ENCODE data around the gene TRANK1. TPM values are rescaled to one million over a fixed set of nuclear protein-coding genes. Genes with fewer than 3 reads are reported as not detected.
"Not testable (repeated sequence)": the region's sequence is repeated elsewhere in the genome, so short reads cannot be mapped to it uniquely, and the experiment has no call there.

Gene TRANK1
- total and polyA plus RNA-seq, 2 of the 8 experiments (the other 6 are each of a cell fraction or from before 2014, with no cell fraction given): 2.9 to 8.8 TPM

GRCh38 chr3:36954452-36955134 is 9.7 kb upstream of the TRANK1 start (continued):
- TF ChIP-seq SAP30 (IDR thresholded peaks at IDR 0.05; ENCODE audit: insufficient read depth, insufficient replicate concordance, low read length): no peak
- TF ChIP-seq SUZ12 (IDR thresholded peaks at IDR 0.05; ENCODE audit: low read length): no peak
- no peak for TF ChIP-seq RAD21 (IDR thresholded peaks at IDR 0.05 in 1 of 2, conservative IDR thresholded peaks at IDR 0.05 in 1 of 2; ENCODE audit: low read depth in 2 of 2, low read length in 2 of 2)
- TF ChIP-seq CREB1 (IDR thresholded peaks at IDR 0.05): no peak
- TF ChIP-seq E2F6 (IDR thresholded peaks at IDR 0.05): no peak

- H3K36me3 ChIP-seq (ENCODE audit: control insufficient read depth in 2 of 4, insufficient read depth in 4 of 4, low read length in 3 of 4); H3K23ac ChIP-seq (ENCODE audit: insufficient read length); H3K9me3 ChIP-seq (ENCODE audit: insufficient read depth in 2 of 2, low read depth in 1 of 2, low read length in 1 of 2); H4K5ac ChIP-seq (ENCODE audit: insufficient read length, low read depth, low read length); H3K79me1 ChIP-seq (ENCODE audit: low read depth, low read length); H2BK20ac ChIP-seq (ENCODE audit: low read length); H3K4ac ChIP-seq (replicated peaks; ENCODE audit: insufficient read length, low read depth, low read length); FAIRE-seq; H3K56ac ChIP-seq (replicated peaks; ENCODE audit: insufficient read length, low read depth, low read length); H4K91ac ChIP-seq (replicated peaks; ENCODE audit: insufficient read length, low read length); H3K27ac ChIP-seq (ENCODE audit: low read depth, low read length); H4K8ac ChIP-seq (ENCODE audit: extremely low read depth, insufficient read depth, low read length); H2BK120ac ChIP-seq (replicated peaks; ENCODE audit: low read depth, low read length); H2AFZ ChIP-seq (ENCODE audit: low read length); H2AK5ac ChIP-seq (ENCODE audit: low read depth, low read length); H3K14ac ChIP-seq (ENCODE audit: insufficient read length); H3K79me2 ChIP-seq (ENCODE audit: control insufficient read depth in 1 of 2, insufficient read depth in 2 of 2, low read length in 2 of 2); H2BK15ac ChIP-seq (ENCODE audit: low read length); H2BK5ac ChIP-seq (ENCODE audit: low read depth, low read length); H3K4me1 ChIP-seq (replicated peaks in 1 of 4; ENCODE audit: control insufficient read depth in 3 of 4, insufficient read depth in 4 of 4, low read length in 3 of 4); H3K18ac ChIP-seq (ENCODE audit: extremely low read depth, low read length); H3K4me3 ChIP-seq (ENCODE audit: extremely low read depth in 1 of 4, insufficient read depth in 2 of 4, low read depth in 3 of 4, low read length in 4 of 4); H2BK12ac ChIP-seq (ENCODE audit: low read depth, low read length); H3K9ac ChIP-seq (replicated peaks in 1 of 4; ENCODE audit: extremely low read depth in 1 of 4, low read depth in 3 of 4, low read length in 3 of 4); H3K4me2 ChIP-seq (ENCODE audit: insufficient read depth in 1 of 2, low read depth in 2 of 2, low read length in 2 of 2); DNase-seq (ENCODE audit: low read depth in 1 of 2, low spot score in 2 of 2); H4K20me1 ChIP-seq (replicated peaks in 1 of 2; ENCODE audit: control insufficient read depth in 1 of 2, insufficient read depth in 2 of 2, low read length in 2 of 2): not testable (repeated sequence)
- 97% methylated on average over 5 of the region's 5 CpGs; no CpG with 5 or more reads in 1 of the 2 experiments for WGBS, 2 experiments (ENCODE audit: extremely low coverage in 1 of 2, insufficient coverage in 1 of 2, insufficient read length in 1 of 2, insufficient replicate concordance in 2 of 2, low coverage in 1 of 2, low lambda C conversion rate in 2 of 2, missing lambda C conversion rate in 1 of 2)
- ChIA-PET POLR2A (ENCODE audit: partially characterized antibody) (interaction anchor here (0.6 to 1.6 kb wide), 4 partner anchors 11 to 45 kb away, joined by 3 to 4 read pairs (median 3); partner anchors contain the start of genes EPM2AIP1 and MLH1), CTCF (ENCODE audit: partially characterized antibody) (interaction anchor here (1.1 to 2.0 kb wide), 3 partner anchors 10 to 24 kb away, joined by 3 to 26 read pairs (median 5); no protein-coding TSS in a partner anchor)
- Histone ChIP-seq H3K23me2 (ENCODE audit: low read depth, low read length) (peaks cover 18% of the 10 kb centered on the region), H3K27me3 (replicated peaks in 1 of 4; ENCODE audit: control insufficient read depth in 3 of 4, extremely low read depth in 1 of 4, insufficient read depth in 3 of 4, low read length in 3 of 4) (peaks cover 4 to 28% (median 19%) of the 10 kb centered on the region in 4 experiments)
Observed at GRCh38 chr3:36947814-36948213, 3.0 kb upstream of the TRANK1 start.

All from H1 (cell line).